PC-3 (cell line): ENCODE data around the gene UBE3A.

ENCODE experiments used
- CTCF ChIP-seq: fragments of 300-600 bp; sonication (generic); conservative IDR thresholded peaks from 2 replicates; pipeline ENCODE4 v1.5.1; 2017; ENCODE audit warnings: antibody characterized with exemption, low read depth, mild to moderate bottlenecking, low read length
- EZH2 ChIP-seq: fragments of 300-600 bp; sonication (generic); IDR thresholded peaks from one replicate; pipeline ENCODE4 v1.6.1; 2017; ENCODE audit warnings: antibody characterized with exemption, mild to moderate bottlenecking, low read length; ENCODE audit not compliant: unreplicated experiment
- EZH2phosphoT487 ChIP-seq: fragments of 300-600 bp; sonication (generic); IDR thresholded peaks from 2 replicates; pipeline ENCODE4 v1.6.1; 2018; ENCODE audit warnings: mild to moderate bottlenecking, antibody characterized with exemption, low read length, borderline replicate concordance

- no peak for TF ChIP-seq CTCF
- TF ChIP-seq EZH2phosphoT487 = no peak
- TF ChIP-seq EZH2 = no peak
Measured at GRCh38 chr15:25392806-25393205, 46.0 kb downstream of the UBE3A start.
